Amniotic stem cell (primary cell): ENCODE results near the gene RAP1GAP.

ENCODE experiments used
- DNase-seq: peaks from one replicate; lab custom pipeline; 2025; lab: John Stamatoyannopoulos, UW

Gene RAP1GAP

DNA sequence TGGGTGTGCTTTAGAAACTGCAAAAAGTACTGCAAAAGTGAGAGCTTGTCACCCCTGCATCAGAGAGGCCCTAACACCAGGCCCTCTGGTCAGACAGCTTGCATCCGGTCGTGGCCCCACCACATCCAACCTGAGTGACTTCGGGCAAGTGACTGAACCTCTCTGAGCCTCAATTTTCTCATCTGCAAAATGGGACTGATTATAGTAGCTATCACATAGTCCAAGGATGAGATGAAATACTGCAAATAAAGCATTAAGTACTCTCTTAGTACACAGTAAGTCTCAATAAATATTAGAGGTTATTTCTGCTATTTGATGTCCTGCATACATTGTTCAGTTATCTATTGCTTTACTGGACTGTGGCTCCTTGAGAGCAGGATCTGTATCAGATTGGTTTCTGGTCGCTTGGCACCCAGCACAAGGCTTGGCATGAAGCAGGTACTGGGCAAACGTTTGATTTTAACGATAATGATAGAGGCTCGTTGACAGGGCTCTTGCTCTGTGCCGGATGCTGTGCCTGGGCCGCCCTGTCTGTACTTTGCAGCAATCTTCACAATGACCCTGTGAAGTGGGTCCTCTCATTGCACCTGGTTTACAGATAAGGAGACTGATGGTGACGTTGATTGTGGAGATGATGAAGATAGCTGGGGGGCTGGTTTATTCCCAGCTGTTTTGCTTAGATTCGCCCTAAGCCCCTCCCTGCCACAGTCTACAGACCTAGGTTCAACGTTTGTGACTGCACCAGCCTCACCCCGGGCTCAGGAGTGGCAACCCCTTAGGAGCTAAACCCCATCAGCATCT, 43.6 kb downstream of the RAP1GAP start:
- no peak for DNase-seq

DNA sequence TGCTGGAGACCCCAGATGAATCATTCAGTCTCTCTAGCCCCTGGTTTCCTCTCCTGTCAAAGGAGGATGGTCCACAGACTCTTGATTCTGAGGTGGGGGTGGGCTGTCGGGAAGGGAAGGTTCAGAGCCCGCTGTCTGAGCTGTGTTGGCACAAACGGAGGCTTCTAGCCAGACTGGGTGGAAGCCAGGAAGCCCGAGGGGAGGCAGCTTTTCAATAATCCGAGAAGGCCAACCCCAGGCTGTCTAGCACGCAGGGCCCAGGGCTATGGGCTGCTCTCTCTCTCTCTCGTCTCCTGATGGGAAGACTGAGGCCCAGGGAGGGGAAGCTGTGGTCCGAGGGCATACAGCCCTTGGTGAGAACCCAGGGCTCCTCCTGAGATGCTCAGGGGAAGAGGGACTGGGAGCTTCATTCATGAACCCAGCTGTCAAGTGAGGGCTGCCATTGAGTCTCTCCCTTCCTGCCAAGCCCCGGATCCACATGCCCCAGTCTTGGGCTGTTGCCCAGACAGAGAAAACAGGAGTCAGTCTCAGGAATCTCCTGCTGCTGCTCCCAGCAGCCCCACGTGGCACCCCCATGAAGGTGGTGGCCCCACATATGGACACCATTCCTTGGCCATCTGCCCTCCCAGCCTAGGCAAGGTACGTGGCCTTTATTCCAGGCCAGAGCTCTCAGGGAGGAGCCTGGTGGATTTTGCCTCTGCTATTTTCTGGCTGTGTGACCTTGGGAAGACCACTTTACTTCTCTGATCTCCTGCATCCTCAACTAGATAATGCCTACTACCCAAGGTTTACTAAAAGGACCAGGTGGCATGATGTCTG, 44.4 kb downstream of the RAP1GAP start:
- DNase-seq, result no peak

GRCh38 chr1:21623410-21623961, 45.7 kb downstream of the RAP1GAP start:
- no peak for DNase-seq

DNA sequence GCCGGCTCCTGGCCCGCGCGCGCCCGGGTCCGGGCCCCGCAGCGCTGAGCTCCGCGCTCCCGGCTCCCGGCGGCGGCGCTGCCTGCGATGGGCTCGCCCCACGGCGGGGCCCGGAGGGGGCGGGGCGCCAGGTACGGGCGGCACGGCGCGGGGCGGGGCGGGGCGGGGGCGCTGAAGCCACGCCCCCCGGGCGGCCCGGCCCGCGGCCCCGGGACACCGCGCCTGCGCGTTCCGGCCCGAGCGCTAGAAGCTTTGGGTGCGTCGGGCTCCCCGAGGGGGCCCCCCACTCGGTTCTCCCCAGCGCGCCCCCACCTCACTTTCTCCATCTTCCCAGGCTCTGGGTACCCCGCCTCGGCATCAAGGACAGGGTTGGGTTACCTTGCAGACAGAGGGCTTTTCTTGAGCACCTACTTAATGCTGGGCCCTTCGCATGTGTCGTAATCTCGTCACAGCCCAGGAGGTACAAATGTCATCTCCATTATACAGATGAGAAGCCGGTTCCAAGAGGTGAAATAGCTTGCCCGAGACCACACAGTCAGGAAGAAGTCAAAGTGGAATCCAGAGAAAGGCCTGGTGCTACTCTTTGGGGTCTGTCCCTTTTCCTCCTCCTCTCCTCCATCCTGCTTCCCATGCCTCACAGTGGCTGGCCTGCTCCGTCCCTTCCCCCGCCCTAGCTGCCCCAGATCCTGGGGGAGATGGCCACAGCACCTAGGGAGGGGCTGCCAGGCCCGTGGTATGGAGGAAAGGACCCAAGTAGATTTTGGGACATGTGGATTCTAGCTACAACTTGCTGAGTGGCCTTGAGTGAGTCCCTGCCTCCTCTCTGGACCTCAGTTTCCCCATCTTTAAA, 46.5 kb downstream of the RAP1GAP start:
- no peak for DNase-seq

GRCh38 chr1:21621761-21622436, 47.3 kb downstream of the RAP1GAP start:
- DNase-seq, result no peak

GRCh38 chr1:21621051-21621450, 48.1 kb downstream of the RAP1GAP start:
- DNase-seq, result no peak

GRCh38 chr1:21620496-21620895, 48.7 kb downstream of the RAP1GAP start:
- DNase-seq, result no peak

GRCh38 chr1:21620011-21620410, 49.1 kb downstream of the RAP1GAP start:
- DNase-seq, result no peak

DNA sequence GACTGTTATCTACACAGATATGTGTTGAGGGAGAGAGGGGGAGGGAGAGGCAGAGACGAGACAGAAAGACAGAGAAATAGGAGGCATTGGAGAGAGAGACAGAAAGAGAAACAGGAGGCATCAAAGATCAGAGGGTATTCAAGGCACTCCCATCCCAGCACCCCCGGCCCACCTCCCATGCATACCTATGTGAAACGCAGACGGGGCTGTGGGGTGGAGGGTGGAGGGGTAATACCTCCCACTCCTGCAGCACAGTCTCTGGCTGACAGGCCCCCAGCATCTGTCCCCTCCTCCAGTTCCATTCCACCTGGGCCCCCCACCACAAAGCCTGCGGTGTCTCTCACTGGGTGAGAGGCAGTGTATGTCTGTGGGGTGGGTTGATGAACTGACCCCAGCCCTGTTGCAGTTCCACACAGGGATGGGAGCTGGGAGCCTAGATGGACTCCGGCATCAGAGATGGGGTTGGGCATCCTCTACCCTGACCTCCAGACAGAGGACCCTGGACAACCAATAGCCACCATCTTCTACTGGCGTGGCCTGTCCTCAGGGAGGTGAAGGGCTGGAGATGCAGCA, 49.7 kb downstream of the RAP1GAP start:
- no peak for DNase-seq

GRCh38 chr1:21618561-21619374, 50.4 kb downstream of the RAP1GAP start:
- no peak for DNase-seq

DNA sequence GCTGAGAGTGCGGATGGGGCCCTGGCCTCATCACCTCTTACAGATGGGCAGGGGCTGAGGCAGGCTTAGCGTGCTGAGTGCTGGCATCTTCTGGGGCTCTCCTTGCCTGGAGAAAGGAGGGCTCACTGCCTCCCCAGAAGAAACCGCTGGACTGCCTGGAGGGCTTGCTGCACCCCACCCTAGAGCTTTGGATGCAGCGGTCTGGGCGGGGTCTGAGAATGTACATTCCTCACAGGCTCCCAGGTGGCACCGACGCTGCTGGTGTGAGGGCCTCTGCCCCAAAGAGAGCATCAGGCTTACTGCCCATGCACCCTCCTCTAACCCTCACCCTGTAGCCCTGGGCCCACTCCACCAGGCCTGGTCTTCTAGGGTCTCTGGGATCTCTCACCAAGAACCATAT, 51.1 kb downstream of the RAP1GAP start:
- DNase-seq, result no peak

DNA sequence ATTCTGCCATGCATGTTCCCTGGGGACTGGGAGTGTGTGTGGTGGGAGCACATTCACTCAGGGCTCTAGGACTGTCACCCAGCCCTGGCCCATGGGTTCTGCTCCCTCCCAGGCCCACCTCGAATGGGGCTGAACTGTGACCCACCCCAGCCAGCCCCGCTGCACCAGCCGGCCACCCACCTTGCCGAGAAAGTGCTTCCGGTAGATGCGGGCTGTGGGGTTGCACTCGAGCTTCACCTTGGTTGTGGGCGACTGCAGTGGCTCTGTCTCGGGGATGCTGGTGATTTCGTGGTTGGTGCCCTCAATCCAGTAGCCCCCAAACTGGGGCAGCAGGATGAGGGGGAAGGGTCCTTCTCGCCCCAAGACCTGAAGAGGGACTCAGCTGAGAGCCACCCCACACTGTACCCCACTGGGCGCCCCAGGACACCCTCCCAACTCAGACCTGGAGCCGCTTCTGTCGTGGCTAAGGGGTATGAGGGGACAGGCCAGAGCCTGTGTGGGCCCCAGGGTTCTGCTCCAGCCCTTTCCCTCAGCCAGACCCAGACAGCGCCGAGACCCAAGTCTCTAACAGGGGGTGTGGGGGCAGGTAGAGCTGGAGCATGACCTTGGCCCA, 51.9 kb downstream of the RAP1GAP start:
- DNase-seq, result no peak

GRCh38 chr1:21616372-21616771, 52.8 kb downstream of the RAP1GAP start:
- no peak for DNase-seq

- DNase-seq, result no peak
Measured at GRCh38 chr1:21614419-21615115, 54.6 kb downstream of the RAP1GAP start.

GRCh38 chr1:21613072-21613867, 55.9 kb downstream of the RAP1GAP start:
- no peak for DNase-seq

DNA sequence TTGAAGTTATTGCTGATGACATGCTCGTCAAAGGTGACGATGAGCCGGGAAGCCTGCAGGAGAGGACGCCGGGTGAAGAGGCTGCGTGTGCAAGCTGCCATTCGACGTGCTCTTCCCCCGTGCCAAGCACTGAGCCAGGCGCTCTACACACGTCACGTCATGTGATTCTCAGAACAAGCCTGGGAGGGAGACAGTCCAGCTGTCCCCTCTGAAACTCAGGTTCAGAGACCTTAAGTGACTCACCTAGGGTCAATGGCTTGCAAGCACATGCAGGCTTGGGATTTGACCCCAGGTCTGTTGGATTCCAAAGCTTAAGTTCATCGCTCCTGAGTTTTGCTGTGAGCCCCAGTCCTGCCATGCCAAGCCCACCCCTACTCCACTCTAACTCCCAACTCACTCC, 57.1 kb downstream of the RAP1GAP start:
- DNase-seq, result no peak

DNA sequence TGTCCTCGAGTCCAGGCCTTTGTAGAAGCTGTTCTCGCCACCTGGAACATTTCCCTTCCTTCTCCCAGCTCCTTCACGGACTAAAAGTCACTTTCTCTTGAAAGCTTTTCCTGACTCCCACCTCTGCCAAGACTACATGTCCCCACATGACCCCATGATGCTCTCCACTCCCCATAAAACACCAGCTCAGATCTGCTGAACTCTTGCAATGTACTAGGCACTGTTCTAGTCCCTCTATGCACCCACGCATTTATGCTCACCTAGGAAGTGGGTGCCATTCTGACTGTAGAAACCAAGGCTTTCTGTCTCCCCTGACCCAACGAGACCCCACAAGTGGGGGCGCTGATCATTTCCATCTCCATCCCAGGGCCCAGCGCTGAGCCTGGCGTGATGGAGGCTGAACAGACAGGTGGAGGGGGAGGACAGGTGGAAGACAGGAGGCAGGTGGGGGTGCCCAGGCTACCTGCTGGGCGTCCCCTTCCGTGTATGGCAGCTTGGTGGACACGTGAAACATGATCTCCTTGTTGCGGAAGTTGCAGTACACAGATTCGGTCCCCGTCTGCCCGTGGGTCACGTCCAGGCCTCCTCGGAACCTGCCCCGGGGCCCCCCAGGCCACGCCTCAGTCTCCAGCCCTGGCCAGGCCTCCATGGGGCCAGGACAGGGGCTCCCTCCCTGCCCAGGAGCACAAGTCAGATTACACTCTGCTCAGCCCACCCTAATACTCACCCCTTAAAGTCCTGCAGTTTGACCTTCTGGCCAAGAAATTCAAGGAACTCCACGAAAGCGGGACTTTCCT, 58.0 kb downstream of the RAP1GAP start:
- DNase-seq, result no peak

DNA sequence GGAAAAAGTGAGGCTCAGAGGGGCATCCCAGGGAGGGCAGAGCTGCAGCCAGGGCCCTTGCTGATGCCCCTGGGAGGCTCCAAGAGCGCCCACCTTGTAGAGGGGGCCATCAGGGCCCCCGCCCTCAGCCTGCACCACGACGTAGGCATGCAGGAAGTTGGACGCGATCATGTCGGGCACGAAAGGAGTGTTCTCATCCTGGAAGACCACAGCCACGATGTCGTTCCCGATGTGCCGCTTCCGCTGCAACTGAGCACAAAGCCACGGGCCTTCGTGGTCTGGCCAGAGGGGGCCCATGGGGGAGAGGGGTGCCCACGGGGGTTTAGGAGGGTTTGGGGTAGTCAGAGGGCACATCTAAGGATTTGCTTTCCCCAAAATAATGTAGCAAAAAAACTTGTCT, 59.1 kb downstream of the RAP1GAP start:
- DNase-seq, result no peak
